Stimulated activated CD4-positive, alpha-beta T cell treated with anti-CD3 and anti-CD28 coated beads, Interleukin-4, amount 100 ng/mL, for 48 hours (primary cell): Measurements from ENCODE around the gene PRPF6.
"Not testable (repeated sequence)": the region's sequence is repeated elsewhere in the genome, so short reads cannot be mapped to it uniquely, and the experiment has no call there.

Source experiments
- DNase-seq, 2 donors: peaks; one replicate each; pipeline ENCODE4 v3.0.0-alpha.2; 2020; ENCODE audit warnings: low read depth in 2 of 2

The PRPF6 gene

GRCh38 chr20:64012385-64013154 lies 31.6 kb downstream of the PRPF6 start:
- DNase-seq = not testable (repeated sequence)

GRCh38 chr20:64015635-64016034 lies 34.7 kb downstream of the PRPF6 start:
- DNase-seq = no peak

- no peak for DNase-seq
Observed at GRCh38 chr20:64021124-64021975, 40.4 kb downstream of the PRPF6 start.

- no peak for DNase-seq
Observed at GRCh38 chr20:64022671-64023360, 41.9 kb downstream of the PRPF6 start.

- no peak for DNase-seq
Observed at GRCh38 chr20:64023361-64024140, 42.6 kb downstream of the PRPF6 start.

- no peak for DNase-seq
Observed at GRCh38 chr20:64024141-64024990, 43.4 kb downstream of the PRPF6 start.

GRCh38 chr20:64025101-64025825 lies 44.3 kb downstream of the PRPF6 start:
- no peak for DNase-seq

- no peak for DNase-seq
Observed at GRCh38 chr20:64025826-64026412, 45.0 kb downstream of the PRPF6 start.

GRCh38 chr20:64027981-64028685 lies 47.2 kb downstream of the PRPF6 start:
- DNase-seq = no peak

- no peak for DNase-seq
Observed at GRCh38 chr20:64029293-64030117, 48.6 kb downstream of the PRPF6 start.

GRCh38 chr20:64030371-64031134 lies 49.6 kb downstream of the PRPF6 start:
- DNase-seq = no peak

- no peak for DNase-seq
Observed at GRCh38 chr20:64031822-64032314, 50.9 kb downstream of the PRPF6 start.

- DNase-seq = no peak
Observed at GRCh38 chr20:64032706-64033624, 52.0 kb downstream of the PRPF6 start.

GRCh38 chr20:64033981-64034493 lies 53.1 kb downstream of the PRPF6 start:
- DNase-seq = no peak

- no peak for DNase-seq
Observed at GRCh38 chr20:64035066-64035932, 54.4 kb downstream of the PRPF6 start.
